ENCODE data around the gene KMT5B. TPM values are rescaled to one million over a fixed set of nuclear protein-coding genes. Genes with fewer than 3 reads are reported as not detected.
A peak's percentile ranks its signal among the peaks of the same experiment; 100 is the strongest.

Gene KMT5B
- total and polyA plus RNA-seq, 2 of the 13 experiments (the other 11 are each of a cell fraction or from before 2014, with no cell fraction given) = 17.6 to 23.7 TPM

DNA sequence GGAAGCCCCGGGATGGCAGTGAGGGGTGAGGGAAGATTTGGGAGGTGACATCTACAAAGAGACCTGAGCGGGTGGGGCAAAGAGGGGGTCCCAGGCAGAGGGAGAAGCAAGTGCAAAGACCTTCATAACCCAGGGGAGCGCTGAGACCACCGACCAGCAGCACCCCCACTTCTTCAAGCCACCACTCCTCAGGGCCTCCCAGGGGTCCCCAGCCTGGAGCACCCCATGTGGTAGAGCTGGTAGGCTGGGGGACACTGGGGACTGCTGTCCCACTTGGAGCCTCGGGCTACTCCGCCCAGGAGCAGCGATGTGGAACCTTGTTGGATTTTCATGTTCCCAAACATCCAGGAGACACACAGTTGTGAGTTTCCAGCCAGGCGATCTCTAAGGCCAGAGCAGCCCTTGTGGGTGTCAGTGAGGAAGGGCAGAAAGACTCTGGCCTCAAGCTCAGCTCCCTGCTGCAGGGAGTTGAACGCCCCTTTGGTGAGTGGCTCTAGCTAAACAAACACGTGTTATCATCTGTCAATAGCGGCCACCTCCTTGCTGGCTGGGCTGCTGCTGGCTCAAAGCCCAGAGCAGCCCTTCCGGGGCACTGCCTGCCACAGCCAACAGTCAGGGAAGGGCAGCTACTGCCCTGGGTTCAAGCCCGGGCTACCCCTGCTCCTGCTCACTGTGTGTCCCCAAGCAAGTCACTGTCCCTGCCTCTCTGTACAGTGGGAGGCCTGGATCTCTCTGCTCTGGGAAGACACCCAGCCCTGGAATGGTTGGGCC lies 66.2 kb downstream of the KMT5B start (continued):
- TF ChIP-seq TSC22D2 (CRISPR knock-in tag; IDR thresholded peaks at IDR 0.05; ENCODE audit: borderline replicate concordance) (peak; percentile 70; the same call in 1 of the 2 replicates), ZBTB8A (CRISPR knock-in tag; IDR thresholded peaks at IDR 0.05; ENCODE audit: borderline replicate concordance, low read depth) (no peak), TFAP4 (IDR thresholded peaks at IDR 0.05; ENCODE audit: borderline replicate concordance, low read depth) (peak; percentile 91), CREM (IDR thresholded peaks at IDR 0.05) (peak; percentile 82; the same call in 1 of the 2 replicates), CREM (CRISPR knock-in tag; IDR thresholded peaks at IDR 0.05) (no peak), HNF1A (IDR thresholded peaks at IDR 0.05; ENCODE audit: low read depth) (no peak; the same call in 1 of the 2 replicates), HNF1A (CRISPR knock-in tag; IDR thresholded peaks at IDR 0.05; ENCODE audit: borderline replicate concordance) (peak; percentile 89; the same call in 1 of the 2 replicates), HINFP (CRISPR knock-in tag; IDR thresholded peaks at IDR 0.05; ENCODE audit: low read depth) (peak; percentile 75), ZNF251 (CRISPR knock-in tag; IDR thresholded peaks at IDR 0.05) (0 out of 2 replicates have a peak, but pooled peaks have one; percentile 23), ZNF33A (CRISPR knock-in tag; IDR thresholded peaks at IDR 0.05; ENCODE audit: borderline replicate concordance) (no peak), PCBP1 (IDR thresholded peaks at IDR 0.05; ENCODE audit: borderline replicate concordance, low read depth, low read length) (0 out of 2 replicates have a peak, but pooled peaks have one; percentile 61), SKI (IDR thresholded peaks at IDR 0.05; ENCODE audit: partially characterized antibody) (peak; percentile 86), IKZF4 (CRISPR knock-in tag; IDR thresholded peaks at IDR 0.05; ENCODE audit: borderline replicate concordance, low read depth, not compliant biosample characterization) (peak; percentile 86), ZNF296 (CRISPR knock-in tag; conservative IDR thresholded peaks at IDR 0.05) (peak; percentile 84), LBX2 (CRISPR knock-in tag; IDR thresholded peaks at IDR 0.05; ENCODE audit: borderline replicate concordance) (0 out of 2 replicates have a peak, but pooled peaks have one; percentile 34), MXD4 (CRISPR knock-in tag; IDR thresholded peaks at IDR 0.05) (peak; percentile 96), KMT2B (CRISPR knock-in tag; IDR thresholded peaks at IDR 0.05) (no peak), NFE2L2 (IDR thresholded peaks at IDR 0.05; ENCODE audit: low read length) (no peak)
- TF ChIP-seq, protein P1, sequence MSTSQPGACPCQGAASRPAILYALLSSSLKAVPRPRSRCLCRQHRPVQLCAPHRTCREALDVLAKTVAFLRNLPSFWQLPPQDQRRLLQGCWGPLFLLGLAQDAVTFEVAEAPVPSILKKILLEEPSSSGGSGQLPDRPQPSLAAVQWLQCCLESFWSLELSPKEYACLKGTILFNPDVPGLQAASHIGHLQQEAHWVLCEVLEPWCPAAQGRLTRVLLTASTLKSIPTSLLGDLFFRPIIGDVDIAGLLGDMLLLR (CRISPR knock-in tag; IDR thresholded peaks at IDR 0.05) = peak; percentile 76
- TF ChIP-seq, protein P2, sequence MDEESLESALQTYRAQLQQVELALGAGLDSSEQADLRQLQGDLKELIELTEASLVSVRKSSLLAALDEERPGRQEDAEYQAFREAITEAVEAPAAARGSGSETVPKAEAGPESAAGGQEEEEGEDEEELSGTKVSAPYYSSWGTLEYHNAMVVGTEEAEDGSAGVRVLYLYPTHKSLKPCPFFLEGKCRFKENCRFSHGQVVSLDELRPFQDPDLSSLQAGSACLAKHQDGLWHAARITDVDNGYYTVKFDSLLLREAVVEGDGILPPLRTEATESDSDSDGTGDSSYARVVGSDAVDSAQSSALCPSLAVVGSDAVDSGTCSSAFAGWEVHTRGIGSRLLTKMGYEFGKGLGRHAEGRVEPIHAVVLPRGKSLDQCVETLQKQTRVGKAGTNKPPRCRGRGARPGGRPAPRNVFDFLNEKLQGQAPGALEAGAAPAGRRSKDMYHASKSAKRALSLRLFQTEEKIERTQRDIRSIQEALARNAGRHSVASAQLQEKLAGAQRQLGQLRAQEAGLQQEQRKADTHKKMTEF (CRISPR knock-in tag; IDR thresholded peaks at IDR 0.05) = peak; percentile 89

Data from HepG2 (cell line).